ENCODE results near the gene GPC6. TPM values are rescaled to one million over a fixed set of nuclear protein-coding genes. Genes with fewer than 3 reads are reported as not detected.

The GPC6 gene
- total and polyA plus RNA-seq, 2 donors (not counting 3 experiments of a cell fraction or from before 2014, with no cell fraction given) = 0.01 TPM; not detected in 1

DNA sequence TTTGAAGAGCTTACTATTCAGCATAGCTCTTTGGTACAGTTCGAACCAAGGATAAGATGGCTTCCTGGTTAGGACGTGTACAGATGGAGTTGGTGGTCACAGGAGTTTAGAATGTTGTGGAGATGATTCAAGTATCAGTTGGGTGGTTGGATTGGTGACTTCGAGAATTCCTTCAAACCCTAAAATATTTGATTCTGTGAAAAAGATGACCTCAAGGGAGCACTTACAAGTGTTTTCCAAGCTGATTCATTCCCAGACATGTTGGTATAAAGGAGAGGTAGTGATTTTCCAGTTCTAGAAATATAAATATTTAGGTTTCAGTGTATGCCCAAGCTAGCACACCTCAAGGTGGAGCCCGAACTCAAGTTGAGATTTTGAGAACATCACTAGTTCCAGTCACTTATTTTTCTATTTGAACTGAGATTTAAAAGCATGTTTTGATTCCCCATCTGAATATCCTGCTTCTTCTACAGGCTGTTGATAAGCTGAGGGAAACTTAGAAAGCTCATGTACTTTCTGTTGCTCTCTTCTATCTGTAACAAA, 946.8 kb downstream of the GPC6 start:
- BruUV-seq (replicated peaks) = no TSS peak
- no peak overlapping the region for H3K4me3 ChIP-seq (replicated peaks in 1 of 3; ENCODE audit: insufficient read depth in 1 of 3, low read depth in 1 of 3, low read length in 3 of 3)
- TF ChIP-seq JUN (IDR thresholded peaks at IDR 0.05; ENCODE audit: borderline replicate concordance, insufficient read depth, insufficient read length, low read depth) = no peak
- no peak for TF ChIP-seq EZH2 (IDR thresholded peaks at IDR 0.05; ENCODE audit: borderline replicate concordance, low read depth, low read length, severe bottlenecking)
- no peak for TF ChIP-seq GATA2 (IDR thresholded peaks at IDR 0.05; ENCODE audit: insufficient read depth, insufficient read length, low read depth, low read length)
- TF ChIP-seq, protein P1, sequence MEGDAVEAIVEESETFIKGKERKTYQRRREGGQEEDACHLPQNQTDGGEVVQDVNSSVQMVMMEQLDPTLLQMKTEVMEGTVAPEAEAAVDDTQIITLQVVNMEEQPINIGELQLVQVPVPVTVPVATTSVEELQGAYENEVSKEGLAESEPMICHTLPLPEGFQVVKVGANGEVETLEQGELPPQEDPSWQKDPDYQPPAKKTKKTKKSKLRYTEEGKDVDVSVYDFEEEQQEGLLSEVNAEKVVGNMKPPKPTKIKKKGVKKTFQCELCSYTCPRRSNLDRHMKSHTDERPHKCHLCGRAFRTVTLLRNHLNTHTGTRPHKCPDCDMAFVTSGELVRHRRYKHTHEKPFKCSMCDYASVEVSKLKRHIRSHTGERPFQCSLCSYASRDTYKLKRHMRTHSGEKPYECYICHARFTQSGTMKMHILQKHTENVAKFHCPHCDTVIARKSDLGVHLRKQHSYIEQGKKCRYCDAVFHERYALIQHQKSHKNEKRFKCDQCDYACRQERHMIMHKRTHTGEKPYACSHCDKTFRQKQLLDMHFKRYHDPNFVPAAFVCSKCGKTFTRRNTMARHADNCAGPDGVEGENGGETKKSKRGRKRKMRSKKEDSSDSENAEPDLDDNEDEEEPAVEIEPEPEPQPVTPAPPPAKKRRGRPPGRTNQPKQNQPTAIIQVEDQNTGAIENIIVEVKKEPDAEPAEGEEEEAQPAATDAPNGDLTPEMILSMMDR (IDR thresholded peaks at IDR 0.05; ENCODE audit: extremely low read depth in 1 of 2, insufficient read depth in 1 of 2, low read depth in 1 of 2, low read length in 2 of 2) = no peak
- TF ChIP-seq POLR2AphosphoS5 (IDR thresholded peaks at IDR 0.05; ENCODE audit: insufficient read depth, low read depth, low read length) = no peak
- no peak for TF ChIP-seq FOS (IDR thresholded peaks at IDR 0.05; ENCODE audit: borderline replicate concordance, insufficient read depth, low read length)
- no peaks in the 10 kb centered on the region for H3K36me3 ChIP-seq (ENCODE audit: control insufficient read depth in 2 of 2, extremely low read depth in 1 of 2, insufficient read depth in 2 of 2, low read length in 2 of 2)
- peaks cover 2% of the 10 kb centered on the region for H3K9me3 ChIP-seq (replicated peaks; ENCODE audit: control insufficient read depth, insufficient read depth, low read length)
- no peaks in the 10 kb centered on the region for H3K79me2 ChIP-seq (ENCODE audit: control insufficient read depth, insufficient read depth, low read length)
- FAIRE-seq = no peak
- no peak for DNase-seq (ENCODE audit: low read depth, low spot score)
- ChIA-PET POLR2A (no interaction called here), CTCF (no interaction called here)
- H3K4me2 ChIP-seq (ENCODE audit: insufficient read depth, low read length) = no peak overlapping the region
- H4K20me1 ChIP-seq (replicated peaks; ENCODE audit: control insufficient read depth, extremely low read depth, insufficient read depth, low read length) = no peaks in the 10 kb centered on the region
- intact Hi-C loops (cut with micrococcal nuclease) = loop anchor here (10.0 kb wide), 1 partner anchor 191 kb away; no protein-coding TSS in a partner anchor
- no peaks in the 10 kb centered on the region for H3K4me1 ChIP-seq (ENCODE audit: control insufficient read depth, extremely low read depth, insufficient read depth, low read length)
- H3K27me3 ChIP-seq (ENCODE audit: control insufficient read depth in 2 of 2, insufficient read depth in 2 of 2, low read length in 2 of 2) = no peaks in the 10 kb centered on the region
- H3K9ac ChIP-seq (replicated peaks; ENCODE audit: extremely low read depth, insufficient read depth, low read length) = no peak overlapping the region
- H3K9me1 ChIP-seq (replicated peaks; ENCODE audit: control insufficient read depth, extremely low read depth, insufficient read depth, low read length) = no peaks in the 10 kb centered on the region
- dilution Hi-C loops (cut with MboI; ENCODE audit: extremely low pct_ligation_motif_present, low sequenced_read_pairs) = no loop called here
- no peak overlapping the region for H2AFZ ChIP-seq (ENCODE audit: low read depth, low read length)
- H3K27ac ChIP-seq (ENCODE audit: insufficient read depth, low read depth, low read length) = no peak overlapping the region

Data from endothelial cell of umbilical vein (primary cell).